Measurements from ENCODE around the gene BACE1-AS. TPM values are rescaled to one million over a fixed set of nuclear protein-coding genes. Genes with fewer than 3 reads are reported as not detected.

Gene BACE1-AS
- polyA plus RNA-seq, 2 of the 4 experiments (the other 2 are of a cell fraction), result 2.0 to 4.4 TPM

DNA sequence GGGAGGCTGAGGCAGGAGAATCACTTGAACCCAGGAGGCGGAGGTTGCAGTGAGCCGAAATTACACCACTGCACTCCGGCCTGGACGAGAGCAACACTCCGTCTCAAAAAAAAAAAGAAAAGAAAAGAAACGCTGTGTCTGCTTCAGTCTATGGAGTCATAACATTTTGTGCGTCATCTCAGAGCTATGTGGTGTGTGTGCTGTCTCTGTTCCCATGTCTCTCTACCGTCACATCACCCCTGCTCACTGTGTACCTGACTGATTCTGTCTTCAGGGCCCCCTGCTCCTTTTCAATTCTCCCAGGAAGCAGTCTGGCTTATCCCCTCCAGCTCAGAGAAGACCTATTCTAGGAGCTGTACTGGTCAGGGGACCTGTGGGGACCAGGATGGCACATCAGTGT lies 7.0 kb downstream of the BACE1-AS start:
- Histone ChIP-seq H3K9me3 (no peaks in the 10 kb centered on the region), H3K4me1 (peaks cover 6% of the 10 kb centered on the region; the same call in 1 of the 3 replicates), H3K4me2 (no peak overlapping the region), H3K4me3 (no peak overlapping the region), H3K27ac (no peak overlapping the region)
- WGBS (ENCODE audit: missing lambda C conversion rate), result 87% methylated on average over 8 of the region's 8 CpGs
- DNase-seq (ENCODE audit: low read depth in 1 of 2, low spot score in 1 of 2) (no peak), FAIRE-seq (no peak), ATAC-seq (no peak)
- TF ChIP-seq NR3C1 (IDR thresholded peaks at IDR 0.05) (no peak), TP53 (CRISPR knock-in tag; IDR thresholded peaks at IDR 0.05) (no peak), POLR2A (IDR thresholded peaks at IDR 0.05; ENCODE audit: low read length) (no peak), RAD21 (conservative IDR thresholded peaks at IDR 0.05 in 1 of 2, IDR thresholded peaks at IDR 0.05 in 1 of 2) (no peak), HDAC2 (IDR thresholded peaks at IDR 0.05) (no peak), NPAS2 (CRISPR knock-in tag; IDR thresholded peaks at IDR 0.05; ENCODE audit: borderline replicate concordance) (no peak), ESRRA (IDR thresholded peaks at IDR 0.05; ENCODE audit: borderline replicate concordance, low read length) (no peak), HEYL (CRISPR knock-in tag; IDR thresholded peaks at IDR 0.05) (no peak), BHLHE40 (IDR thresholded peaks at IDR 0.05; ENCODE audit: low read depth, low read length) (no peak)
- TF ChIP-seq, protein P1, sequence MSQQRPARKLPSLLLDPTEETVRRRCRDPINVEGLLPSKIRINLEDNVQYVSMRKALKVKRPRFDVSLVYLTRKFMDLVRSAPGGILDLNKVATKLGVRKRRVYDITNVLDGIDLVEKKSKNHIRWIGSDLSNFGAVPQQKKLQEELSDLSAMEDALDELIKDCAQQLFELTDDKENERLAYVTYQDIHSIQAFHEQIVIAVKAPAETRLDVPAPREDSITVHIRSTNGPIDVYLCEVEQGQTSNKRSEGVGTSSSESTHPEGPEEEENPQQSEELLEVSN (IDR thresholded peaks at IDR 0.05; ENCODE audit: borderline replicate concordance, low read depth), result no peak
- ChIA-PET POLR2A (no interaction called here), CTCF (no interaction called here)

DNA sequence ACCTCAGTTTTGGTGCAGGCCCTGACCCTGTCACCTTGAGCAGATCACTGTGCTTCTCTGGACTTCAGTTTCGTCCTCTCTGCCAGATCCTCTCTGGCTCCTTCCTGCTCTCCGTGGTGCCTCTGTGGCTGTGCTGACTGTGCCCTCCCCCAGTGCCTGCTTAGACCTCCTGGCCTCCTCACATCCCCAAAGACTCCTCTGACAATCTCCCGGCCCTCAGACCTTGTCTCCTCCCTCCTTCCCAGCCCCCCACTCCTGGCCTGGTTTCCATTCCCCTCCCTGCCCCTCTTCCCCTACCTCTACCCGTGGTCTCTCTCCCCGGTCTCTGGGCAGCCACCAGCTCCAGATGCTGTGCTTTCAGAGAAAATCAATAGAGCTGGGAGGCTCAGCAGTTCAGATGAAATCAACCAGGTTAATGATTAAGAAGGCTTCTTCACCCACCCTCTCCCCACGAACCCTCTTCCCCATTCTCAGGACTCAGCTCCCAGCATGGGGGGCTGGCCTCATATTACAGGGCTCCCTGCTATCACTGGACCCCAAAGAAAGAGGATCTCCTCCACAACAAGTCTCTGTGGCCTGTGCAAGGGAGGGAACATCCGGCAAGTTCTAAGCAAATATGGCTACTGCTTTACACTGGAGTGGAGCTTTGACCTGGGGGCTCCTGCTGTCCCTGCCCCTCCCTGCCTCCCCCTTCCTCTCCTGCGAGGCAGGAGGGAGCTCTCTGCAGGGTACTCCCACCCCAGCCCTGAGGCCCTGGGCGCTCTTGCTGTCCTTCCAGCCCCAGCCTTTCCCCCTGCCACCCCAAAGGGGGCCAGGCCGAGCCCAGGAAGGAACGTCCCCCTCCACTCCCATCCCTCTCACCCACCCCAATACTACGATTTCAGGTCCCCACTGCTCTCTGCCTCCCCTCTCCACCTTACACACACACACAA lies 8.5 kb downstream of the BACE1-AS start:
- H3K4me2 ChIP-seq, result no peak overlapping the region
- POLR2A ChIA-PET, result no interaction called here
- no peak for TF ChIP-seq GATA3 (IDR thresholded peaks at IDR 0.05; ENCODE audit: borderline replicate concordance)
- no peak for TF ChIP-seq CHD2 (IDR thresholded peaks at IDR 0.05; ENCODE audit: low read length, partially characterized antibody)
- TF ChIP-seq SREBF2 (IDR thresholded peaks at IDR 0.05), result no peak
- no peak for TF ChIP-seq ZNF302 (CRISPR knock-in tag; IDR thresholded peaks at IDR 0.05)
- no peak for TF ChIP-seq HOXB13 (CRISPR knock-in tag; IDR thresholded peaks at IDR 0.05; ENCODE audit: low read depth)
- TF ChIP-seq SMC3 (IDR thresholded peaks at IDR 0.05), result no peak
- TF ChIP-seq CBX8 (IDR thresholded peaks at IDR 0.05), result no peak
- no peak for TF ChIP-seq JUNB (IDR thresholded peaks at IDR 0.05)
- TF ChIP-seq JUN (IDR thresholded peaks at IDR 0.05), result no peak
- TF ChIP-seq, protein P2, sequence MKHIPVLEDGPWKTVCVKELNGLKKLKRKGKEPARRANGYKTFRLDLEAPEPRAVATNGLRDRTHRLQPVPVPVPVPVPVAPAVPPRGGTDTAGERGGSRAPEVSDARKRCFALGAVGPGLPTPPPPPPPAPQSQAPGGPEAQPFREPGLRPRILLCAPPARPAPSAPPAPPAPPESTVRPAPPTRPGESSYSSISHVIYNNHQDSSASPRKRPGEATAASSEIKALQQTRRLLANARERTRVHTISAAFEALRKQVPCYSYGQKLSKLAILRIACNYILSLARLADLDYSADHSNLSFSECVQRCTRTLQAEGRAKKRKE (CRISPR knock-in tag; IDR thresholded peaks at IDR 0.05; ENCODE audit: low read depth), result no peak
- no peak for TF ChIP-seq HOXA7 (CRISPR knock-in tag; IDR thresholded peaks at IDR 0.05)
- TF ChIP-seq MAX (IDR thresholded peaks at IDR 0.05), result no peak
- TF ChIP-seq HMGXB4 (CRISPR knock-in tag; IDR thresholded peaks at IDR 0.05; ENCODE audit: borderline replicate concordance), result no peak
- no peak for TF ChIP-seq RAD21 (conservative IDR thresholded peaks at IDR 0.05 in 1 of 2, IDR thresholded peaks at IDR 0.05 in 1 of 2)
- DNase-seq (ENCODE audit: low read depth in 1 of 2, low spot score in 1 of 2), result no peak
- no peaks in the 10 kb centered on the region for H3K9me3 ChIP-seq
- CTCF ChIA-PET, result no interaction called here
- peaks cover 6% of the 10 kb centered on the region; the same call in 1 of the 3 replicates for H3K4me1 ChIP-seq
- 61% methylated on average over 11 of the region's 12 CpGs for WGBS (ENCODE audit: missing lambda C conversion rate)
- H3K27ac ChIP-seq, result no peak overlapping the region
- ATAC-seq, result peak in 1 of 2 experiments; percentile 29; a peak in 2 of 6 replicates
- FAIRE-seq, result no peak
- no peak overlapping the region for H3K4me3 ChIP-seq

All from A549 (cell line).